Muscle of leg (tissue), 11 donors: Measurements from ENCODE around the gene ANGEL2. TPM values are rescaled to one million over a fixed set of nuclear protein-coding genes. Genes with fewer than 3 reads are reported as not detected.

Source experiments
- DNase-seq: peaks from one replicate; pipeline ENCODE4 v3.0.0; 2013
- H3K27ac ChIP-seq: one replicate; pipeline ENCODE4 v1.5.1; 2013; ENCODE audit warnings: mild to moderate bottlenecking, low read length, control low read depth
- H3K27me3 ChIP-seq: one replicate; pipeline ENCODE4 v1.6.1; 2013; ENCODE audit warnings: low read length; ENCODE audit not compliant: control insufficient read depth, insufficient read depth
- H3K36me3 ChIP-seq: one replicate; pipeline ENCODE4 v1.6.1; 2013; ENCODE audit warnings: low read length; ENCODE audit not compliant: control insufficient read depth, insufficient read depth
- H3K4me1 ChIP-seq: one replicate; pipeline ENCODE4 v1.6.1; 2013; ENCODE audit warnings: low read length; ENCODE audit not compliant: control insufficient read depth, insufficient read depth
- H3K4me3 ChIP-seq: one replicate; pipeline ENCODE4 v1.5.1; 2013; ENCODE audit warnings: low read length, control low read depth
- H3K9me3 ChIP-seq: replicated peaks from 2 replicates; pipeline ENCODE4 v1.6.1; 2013; ENCODE audit warnings: low read depth, low read length; ENCODE audit not compliant: control insufficient read depth
- WGBS: methylation state at CpG from one replicate; pipeline ENCODE4 v1.1.5; 2013; ENCODE audit warnings: missing lambda C conversion rate; ENCODE audit not compliant: insufficient coverage; 5-methylcytosine and 5-hydroxymethylcytosine counted together
- polyA plus RNA-seq, 8 donors: library from polyadenylated mRNA; unstranded; fragments of 120-200 nt; gene quantifications; one replicate each; pipeline versions ENCODE4 v1.2.1 to v1.2.3, GENCODE V29; 2013; ENCODE audit warnings: inconsistent platforms in 1 of 8, low replicate concordance in 1 of 8; ENCODE audit not compliant: insufficient read length in 8 of 8, insufficient read depth in 1 of 8
- total RNA-seq: library from RNA; stranded (reverse); fragments of 120-200 nt; gene quantifications from one replicate; pipeline ENCODE4 v1.2.4, GENCODE V29; 2013

ANGEL2 gene
- total and polyA plus RNA-seq, 9 donors, result 19.1 to 36.5 (median 23.4) TPM

GRCh38 chr1:212977781-212978645 lies 37.7 kb downstream of the ANGEL2 start:
- peaks cover 71% of the 10 kb centered on the region for H3K4me1 ChIP-seq
- 77% methylated on average over 9 of the region's 16 CpGs for WGBS
- peak overlapping the region; percentile 94 for H3K27ac ChIP-seq
- H3K36me3 ChIP-seq, result peaks cover 66% of the 10 kb centered on the region
- peak; percentile 21 for DNase-seq
- no peak overlapping the region for H3K4me3 ChIP-seq
- H3K9me3 ChIP-seq, result no peaks in the 10 kb centered on the region
- H3K27me3 ChIP-seq, result no peaks in the 10 kb centered on the region

- Histone ChIP-seq H3K4me1 (peaks cover 59% of the 10 kb centered on the region), H3K27me3 (no peaks in the 10 kb centered on the region), H3K27ac (no peak overlapping the region), H3K4me3 (no peak overlapping the region), H3K9me3 (no peaks in the 10 kb centered on the region), H3K36me3 (peaks cover 78% of the 10 kb centered on the region)
- 95% methylated on average over 8 of the region's 9 CpGs for WGBS
- no peak for DNase-seq
Measured at GRCh38 chr1:212976586-212976985, 39.1 kb downstream of the ANGEL2 start.

DNA sequence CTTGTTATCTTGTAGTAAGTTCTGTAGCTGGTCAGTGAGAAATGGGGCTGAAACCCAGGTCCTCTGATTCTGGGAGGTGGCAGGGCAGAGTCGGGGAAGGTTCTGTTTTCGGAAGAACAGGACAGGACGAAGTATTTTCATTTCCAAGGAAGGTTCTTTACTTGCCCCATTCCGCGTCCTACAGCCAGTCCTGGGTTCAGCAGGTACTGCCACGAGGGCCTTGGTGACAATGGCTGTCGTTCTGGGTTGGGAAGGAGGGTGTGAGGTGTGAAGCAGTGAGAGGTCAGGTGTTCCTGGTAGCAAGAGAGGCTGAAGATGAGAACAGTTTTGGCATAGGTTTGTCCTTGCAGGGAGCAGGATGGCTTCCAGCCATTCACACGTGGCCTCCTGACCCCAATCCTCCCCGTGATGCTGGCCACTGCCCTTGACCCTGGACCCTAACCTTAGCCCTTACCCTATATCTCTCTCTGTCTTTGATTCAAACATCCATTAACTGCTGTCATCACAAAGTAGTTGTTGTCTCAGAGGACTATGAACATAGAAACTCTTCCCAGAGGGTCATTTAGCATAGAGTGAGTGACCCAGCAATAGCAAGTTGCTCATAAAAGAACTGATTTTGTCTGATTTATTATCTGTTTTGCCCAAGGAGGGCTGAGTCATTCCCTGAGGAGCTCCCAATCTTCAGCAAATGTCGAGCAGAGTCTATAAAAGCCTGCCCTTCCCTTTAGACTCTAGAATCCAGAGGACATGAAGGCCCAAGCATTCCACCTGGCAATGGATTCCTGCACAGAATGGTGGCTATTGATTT lies 40.4 kb downstream of the ANGEL2 start:
- H3K4me3 ChIP-seq, result no peak overlapping the region
- peaks cover 47% of the 10 kb centered on the region for H3K4me1 ChIP-seq
- peaks cover 89% of the 10 kb centered on the region for H3K36me3 ChIP-seq
- no peak overlapping the region for H3K27ac ChIP-seq
- no peak for DNase-seq
- WGBS, result 88% methylated on average over 10 of the region's 10 CpGs
- H3K9me3 ChIP-seq, result no peaks in the 10 kb centered on the region
- H3K27me3 ChIP-seq, result no peaks in the 10 kb centered on the region

DNA sequence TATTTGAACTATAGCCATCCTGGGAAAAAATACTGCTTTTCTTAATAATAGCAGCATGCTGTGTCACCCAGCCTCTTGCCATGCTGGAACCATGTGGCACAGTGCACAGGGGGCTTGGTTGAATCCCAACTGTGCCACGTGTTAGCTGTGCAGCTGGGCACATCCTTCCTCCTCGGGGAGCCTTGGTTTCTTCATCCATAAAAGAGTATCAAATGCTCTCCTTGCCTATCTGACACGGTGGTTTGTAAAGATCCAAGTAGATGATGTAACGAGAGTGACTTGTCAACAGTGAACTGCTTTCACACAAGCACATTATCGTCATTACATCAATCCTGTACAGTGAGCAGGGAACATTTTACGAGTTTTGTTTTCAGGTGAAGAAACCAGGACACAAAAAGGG lies 41.0 kb downstream of the ANGEL2 start:
- peaks cover 46% of the 10 kb centered on the region for H3K4me1 ChIP-seq

DNA sequence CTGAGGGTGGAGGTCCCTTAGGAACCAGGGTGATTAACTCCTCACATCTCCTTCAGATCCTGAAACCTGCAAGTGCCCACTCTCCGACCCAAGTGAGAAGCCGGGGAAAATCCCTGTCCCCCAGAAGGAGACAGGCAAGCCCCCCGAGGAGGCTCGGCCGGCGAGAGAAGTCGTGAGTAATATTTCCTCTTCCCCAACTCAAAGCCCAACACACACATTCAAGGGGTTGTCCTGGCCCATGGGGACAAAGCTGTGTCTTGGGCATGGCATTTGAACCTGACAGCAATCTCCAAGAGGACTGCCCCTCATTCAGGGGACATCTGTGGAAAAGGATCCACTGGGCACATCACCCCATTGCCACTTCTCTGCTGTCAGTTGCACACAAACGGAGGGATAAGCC lies 41.8 kb downstream of the ANGEL2 start:
- Histone ChIP-seq H3K9me3 (no peaks in the 10 kb centered on the region), H3K4me3 (no peak overlapping the region), H3K36me3 (peaks cover 92% of the 10 kb centered on the region), H3K4me1 (peaks cover 46% of the 10 kb centered on the region), H3K27me3 (no peaks in the 10 kb centered on the region), H3K27ac (no peak overlapping the region)
- no peak for DNase-seq
- WGBS, result 92% methylated on average over 2 of the region's 8 CpGs

More for the DNA sequence above, 41.0 kb downstream of the ANGEL2 start:
- DNase-seq, result no peak
- no peak overlapping the region for H3K27ac ChIP-seq
- WGBS, result 50% methylated on average over 1 of the region's 6 CpGs
- no peaks in the 10 kb centered on the region for H3K9me3 ChIP-seq
- H3K4me3 ChIP-seq, result no peak overlapping the region
- H3K36me3 ChIP-seq, result peaks cover 90% of the 10 kb centered on the region
- no peaks in the 10 kb centered on the region for H3K27me3 ChIP-seq

- DNase-seq, result no peak
- Histone ChIP-seq H3K4me1 (peaks cover 46% of the 10 kb centered on the region), H3K27ac (no peak overlapping the region), H3K4me3 (no peak overlapping the region), H3K27me3 (no peaks in the 10 kb centered on the region), H3K9me3 (no peaks in the 10 kb centered on the region), H3K36me3 (peaks cover 87% of the 10 kb centered on the region)
- WGBS, result 92% methylated on average over 2 of the region's 4 CpGs
Measured at GRCh38 chr1:212973426-212973825, 42.2 kb downstream of the ANGEL2 start.

DNA sequence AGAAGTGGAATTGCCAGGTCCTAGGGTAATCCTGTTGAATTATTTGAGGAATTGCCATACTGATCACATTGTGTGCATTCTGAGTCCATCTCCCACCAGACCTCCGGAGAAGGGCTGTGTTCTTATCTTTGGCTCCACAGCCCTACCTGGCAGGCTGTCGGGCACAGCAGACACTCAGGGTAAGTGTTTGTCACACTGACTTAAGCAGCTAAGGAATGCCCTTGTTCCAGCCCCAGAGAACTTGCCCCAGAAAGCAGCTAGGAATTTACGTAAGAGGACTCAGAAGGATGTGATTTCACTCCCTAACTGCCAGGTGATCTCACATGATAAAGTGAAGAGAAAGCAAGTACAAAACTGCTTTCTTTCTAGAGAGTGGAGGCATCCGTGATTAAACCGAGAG lies 44.4 kb downstream of the ANGEL2 start:
- no peak for DNase-seq
- no peaks in the 10 kb centered on the region for H3K27me3 ChIP-seq
- H3K4me3 ChIP-seq, result no peak overlapping the region
- no peak overlapping the region for H3K27ac ChIP-seq
- WGBS, result 92% methylated on average over 4 of the region's 5 CpGs
- H3K36me3 ChIP-seq, result peaks cover 73% of the 10 kb centered on the region
- H3K4me1 ChIP-seq, result peaks cover 46% of the 10 kb centered on the region
- no peaks in the 10 kb centered on the region for H3K9me3 ChIP-seq

GRCh38 chr1:212970085-212970484 lies 45.6 kb downstream of the ANGEL2 start:
- H3K36me3 ChIP-seq, result peaks cover 71% of the 10 kb centered on the region
- 85% methylated on average over 4 of the region's 4 CpGs for WGBS
- no peak for DNase-seq
- no peaks in the 10 kb centered on the region for H3K27me3 ChIP-seq
- H3K4me3 ChIP-seq, result no peak overlapping the region
- H3K9me3 ChIP-seq, result no peaks in the 10 kb centered on the region
- H3K27ac ChIP-seq, result no peak overlapping the region
- peaks cover 51% of the 10 kb centered on the region for H3K4me1 ChIP-seq

- 17% methylated on average over 3 of the region's 3 CpGs for WGBS
- Histone ChIP-seq H3K27ac (peak overlapping the region; percentile 81), H3K4me3 (no peak overlapping the region), H3K9me3 (no peaks in the 10 kb centered on the region), H3K36me3 (peaks cover 61% of the 10 kb centered on the region), H3K27me3 (no peaks in the 10 kb centered on the region), H3K4me1 (peaks cover 51% of the 10 kb centered on the region)
- DNase-seq, result peak; percentile 88
Measured at GRCh38 chr1:212968368-212968863, 47.3 kb downstream of the ANGEL2 start.

GRCh38 chr1:212967801-212968200 lies 47.9 kb downstream of the ANGEL2 start:
- Histone ChIP-seq H3K36me3 (peaks cover 59% of the 10 kb centered on the region), H3K27me3 (no peaks in the 10 kb centered on the region), H3K9me3 (no peaks in the 10 kb centered on the region), H3K27ac (peak overlapping the region; percentile 81), H3K4me3 (no peak overlapping the region), H3K4me1 (peaks cover 54% of the 10 kb centered on the region)
- WGBS, result 26% methylated on average over 5 of the region's 8 CpGs
- peak; percentile 80 for DNase-seq
